GM23338 (cell line): ENCODE measurements around the gene FOXJ1. TPM values are rescaled to one million over a fixed set of nuclear protein-coding genes. Genes with fewer than 3 reads are reported as not detected.

Experiments used
- ATAC-seq: fragments of 200-7000 bp; cut with Tn5 transposase; 3 replicates; pipeline ENCODE4 v1.9.1; 2020
- DNase-seq: peaks from one replicate; pipeline ENCODE4 v3.0.0-alpha.2; 2015; ENCODE audit warnings: low spot score
- H2AFZ ChIP-seq: fragments of 200-600 bp; sonication (generic); 2 replicates; pipeline ENCODE4 v1.8.0; 2016; ENCODE audit warnings: antibody characterized with exemption, mild to moderate bottlenecking, moderate library complexity
- H3F3A ChIP-seq: fragments of 200-600 bp; sonication (generic); replicated peaks from 2 replicates; pipeline ENCODE4 v1.8.0; 2017; ENCODE audit warnings: antibody characterized with exemption, mixed run types, low read depth
- H3K27ac ChIP-seq: fragments of 200-600 bp; sonication (generic); 2 replicates; pipeline ENCODE4 v1.6.1; 2016; ENCODE audit warnings: low read depth
- H3K27me3 ChIP-seq: fragments of 200-600 bp; sonication (generic); 2 replicates; pipeline ENCODE4 v1.8.0; 2016; ENCODE audit warnings: mild to moderate bottlenecking, mixed run types, moderate library complexity; ENCODE audit not compliant: insufficient read depth
- H3K36me3 ChIP-seq: fragments of 200-600 bp; sonication (generic); 2 replicates; pipeline ENCODE4 v1.8.0; 2016; ENCODE audit warnings: mild to moderate bottlenecking; ENCODE audit not compliant: insufficient read depth
- H3K4me1 ChIP-seq: fragments of 200-600 bp; sonication (generic); 2 replicates; pipeline ENCODE4 v1.8.0; 2016; ENCODE audit warnings: mild to moderate bottlenecking, moderate library complexity; ENCODE audit not compliant: insufficient read depth
- H3K4me2 ChIP-seq: fragments of 200-600 bp; sonication (generic); 2 replicates; pipeline ENCODE4 v1.7.1; 2017; ENCODE audit warnings: mixed run types
- H3K4me3 ChIP-seq: fragments of 200-600 bp; sonication (generic); 2 replicates; pipeline ENCODE4 v1.6.1; 2016; ENCODE audit warnings: mixed run types
- H3K79me2 ChIP-seq: fragments of 200-600 bp; sonication (generic); replicated peaks from 2 replicates; pipeline ENCODE4 v1.8.0; 2017; ENCODE audit warnings: mild to moderate bottlenecking; ENCODE audit not compliant: insufficient read depth
- H3K9me2 ChIP-seq: fragments of 200-600 bp; sonication (generic); 2 replicates; pipeline ENCODE4 v1.8.0; 2017; ENCODE audit not compliant: insufficient read depth
- H4K20me1 ChIP-seq: fragments of 200-600 bp; sonication (generic); replicated peaks from 2 replicates; pipeline ENCODE4 v1.8.0; 2017; ENCODE audit warnings: mild to moderate bottlenecking; ENCODE audit not compliant: insufficient read depth
- H3K27ac Mint-ChIP-seq: 2 replicates; pipeline ENCODE4 v1.8.0; 2020; ENCODE audit warnings: inconsistent platforms, mild to moderate bottlenecking, moderate library complexity, mixed read lengths
- H3K27me3 Mint-ChIP-seq: 3 replicates; pipeline ENCODE4 v1.8.0; 2022; ENCODE audit warnings: low read depth, mild to moderate bottlenecking, moderate library complexity, mixed read lengths, inconsistent platforms; ENCODE audit not compliant: insufficient read depth, poor library complexity
- H3K36me3 Mint-ChIP-seq: 3 replicates; pipeline ENCODE4 v1.8.0; 2021; ENCODE audit warnings: low read depth, mild to moderate bottlenecking, inconsistent platforms, moderate library complexity, mixed read lengths
- H3K4me1 Mint-ChIP-seq: 3 replicates; pipeline ENCODE4 v1.8.0; 2020; ENCODE audit warnings: mild to moderate bottlenecking, inconsistent platforms, mixed read lengths
- H3K4me3 Mint-ChIP-seq: 3 replicates; pipeline ENCODE4 v1.8.0; 2021; ENCODE audit warnings: moderate library complexity, mild to moderate bottlenecking, inconsistent platforms, mixed read lengths
- H3K9me3 Mint-ChIP-seq: 3 replicates; pipeline ENCODE4 v1.8.0; 2020; ENCODE audit warnings: moderate library complexity, mild to moderate bottlenecking, inconsistent platforms, mixed read lengths
- CREB1 ChIP-seq: fragments of 250-450 bp; sonication (Bioruptor Pico); IDR thresholded peaks from 2 replicates; pipeline ENCODE4 v1.5.0; 2020; ENCODE audit warnings: low read depth, mild to moderate bottlenecking, moderate library complexity
- CTCF ChIP-seq, 2 experiments: fragments of 200-600 bp in 1 of 2; sonication (generic) in 1 of 2; conservative IDR thresholded peaks; 2 replicates each; pipeline versions ENCODE4 v1.5.1 to v1.6.1; 2016 to 2017; ENCODE audit warnings: antibody characterized with exemption in 2 of 2, low read depth in 2 of 2, mild to moderate bottlenecking in 2 of 2, moderate library complexity in 1 of 2
- ETS1 ChIP-seq: IDR thresholded peaks from 2 replicates; pipeline ENCODE4 v1.6.1; 2016; ENCODE audit warnings: antibody characterized with exemption
- EZH2 ChIP-seq: fragments of 200-600 bp; sonication (generic); IDR thresholded peaks from one replicate; pipeline ENCODE4 v1.8.0; 2017; ENCODE audit warnings: antibody characterized with exemption, mild to moderate bottlenecking, low read depth; ENCODE audit not compliant: unreplicated experiment
- EZH2phosphoT487 ChIP-seq: fragments of 200-600 bp; sonication (generic); IDR thresholded peaks from one replicate; pipeline ENCODE4 v1.8.1; 2018; ENCODE audit warnings: antibody characterized with exemption; ENCODE audit not compliant: unreplicated experiment
- JUNB ChIP-seq: IDR thresholded peaks from one replicate; pipeline ENCODE4 v1.6.1; 2016; ENCODE audit warnings: antibody characterized with exemption; ENCODE audit not compliant: unreplicated experiment
- NANOG ChIP-seq: IDR thresholded peaks from 2 replicates; pipeline ENCODE4 v1.6.1; 2016; ENCODE audit warnings: antibody characterized with exemption, borderline replicate concordance
- POLR2AphosphoS5 ChIP-seq: IDR thresholded peaks from 2 replicates; pipeline ENCODE4 v1.6.1; 2016; ENCODE audit warnings: antibody characterized with exemption, low read depth
- REST ChIP-seq: IDR thresholded peaks from one replicate; pipeline ENCODE4 v1.6.1; 2018; ENCODE audit warnings: antibody characterized with exemption; ENCODE audit not compliant: unreplicated experiment
- STAT1 ChIP-seq: IDR thresholded peaks from one replicate; pipeline ENCODE4 v1.6.1; 2016; ENCODE audit warnings: antibody characterized with exemption; ENCODE audit not compliant: unreplicated experiment
- ZNF114 ChIP-seq: fragments of 250-450 bp; sonication (Bioruptor Pico); IDR thresholded peaks from 2 replicates; pipeline ENCODE4 v1.5.0; 2020; ENCODE audit warnings: mild to moderate bottlenecking, moderate library complexity
- ZNF331 ChIP-seq: fragments of 250-450 bp; sonication (Bioruptor Pico); IDR thresholded peaks from 2 replicates; pipeline ENCODE4 v1.5.0; 2020; ENCODE audit warnings: low read depth, mild to moderate bottlenecking, moderate library complexity
- ZNF462 ChIP-seq: fragments of 250-450 bp; sonication (Bioruptor Pico); IDR thresholded peaks from 2 replicates; pipeline ENCODE4 v1.5.0; 2020; ENCODE audit warnings: mild to moderate bottlenecking, moderate library complexity
- polyA plus RNA-seq: library from polyadenylated mRNA; unstranded; fragments of >200 nt; fragmentation: Nextera tagmentation; extraction: Ambion mirVana; gene quantifications from 2 replicates; pipeline ENCODE4 v1.2.1, GENCODE V29; 2016
- total RNA-seq: library from RNA; depleted of rRNA; stranded (reverse); fragments of >200 nt; shearing (Covaris generic); gene quantifications from 2 replicates; pipeline ENCODE4 v1.2.3, GENCODE V29; 2014

Gene FOXJ1
- total and polyA plus RNA-seq, 2 experiments from 2014 or later = 2.3 to 12.3 TPM

GRCh38 chr17:76107509-76107908 is 33.5 kb downstream of the FOXJ1 start:
- no peak overlapping the region for H2AFZ ChIP-seq
- H4K20me1 ChIP-seq = no peaks in the 10 kb centered on the region
- peaks cover 9% of the 10 kb centered on the region; the same call in 1 of the 2 replicates for H3F3A ChIP-seq
- H3K27ac ChIP-seq = no peak overlapping the region
- H3K9me3 Mint-ChIP-seq = peaks cover 3% of the 10 kb centered on the region; the same call in 2 of the 3 replicates
- peaks cover 10% of the 10 kb centered on the region for H3K27me3 Mint-ChIP-seq
- peaks cover 8% of the 10 kb centered on the region for H3K79me2 ChIP-seq
- H3K4me1 Mint-ChIP-seq = peaks cover 27% of the 10 kb centered on the region
- H3K4me3 ChIP-seq = no peak overlapping the region
- TF ChIP-seq REST (no peak), EZH2phosphoT487 (no peak), CREB1 (CRISPR knock-in tag) (no peak), ZNF462 (CRISPR knock-in tag) (no peak), POLR2AphosphoS5 (no peak), CTCF (conservative IDR thresholded peaks at IDR 0.05; ENCODE audit: low read depth in 2 of 2) (no peak; a peak in 1 of 4 replicates), ETS1 (no peak), EZH2 (no peak), ZNF114 (CRISPR knock-in tag) (no peak), STAT1 (no peak), ZNF331 (CRISPR knock-in tag) (no peak), NANOG (no peak), JUNB (no peak)
- ATAC-seq (no peak), DNase-seq (no peak)
- H3K4me3 Mint-ChIP-seq = no peak overlapping the region
- peaks cover 4% of the 10 kb centered on the region; the same call in 2 of the 3 replicates for H3K36me3 Mint-ChIP-seq
- no peaks in the 10 kb centered on the region for H3K27me3 ChIP-seq
- peaks cover 26% of the 10 kb centered on the region; the same call in 1 of the 2 replicates for H3K4me1 ChIP-seq
- H3K36me3 ChIP-seq = no peaks in the 10 kb centered on the region
- no peak overlapping the region for H3K27ac Mint-ChIP-seq
- H3K9me2 ChIP-seq = no peaks in the 10 kb centered on the region
- no peak overlapping the region for H3K4me2 ChIP-seq
